Caco-2 (cell line): Measurements from ENCODE around the gene SLC25A36. TPM values are rescaled to one million over a fixed set of nuclear protein-coding genes. Genes with fewer than 3 reads are reported as not detected.
"Not testable (repeated sequence)": the region's sequence is repeated elsewhere in the genome, so short reads cannot be mapped to it uniquely, and the experiment has no call there.

Source experiments
- BruUV-seq: library from RNA; stranded (reverse); fragments of 400-500 nt; replicated peaks from 2 replicates; lab custom pipeline; 2021; lab: Mats Ljungman, UMichigan
- CTCF ChIA-PET: fragments of 300-600 bp; sonication (Branson Sonifier 250); formaldehyde crosslinking; loops from one replicate; lab custom pipeline; 2022; ENCODE audit warnings: antibody characterized with exemption; lab: Charles Lee
- POLR2A ChIA-PET: fragments of 300-600 bp; sonication (Branson Sonifier 250); formaldehyde crosslinking; loops from one replicate; lab custom pipeline; 2022; ENCODE audit warnings: antibody characterized with exemption; lab: Charles Lee
- DNase-seq, 2 experiments: peaks; one replicate each; pipeline versions ENCODE4 v3.0.0 to v3.0.0-alpha.2; 2020 to 2022
- H3K27me3 ChIP-seq: replicated peaks from 2 replicates; pipeline ENCODE4 v1.6.0; 2011; ENCODE audit warnings: low read length; ENCODE audit not compliant: control insufficient read depth, insufficient read depth
- H3K36me3 ChIP-seq: 2 replicates; pipeline ENCODE4 v1.5.1; 2011; ENCODE audit warnings: low read length; ENCODE audit not compliant: control insufficient read depth, insufficient read depth
- H3K4me1 ChIP-seq: fragments of 250-450 bp; sonication (Bioruptor Pico); 2 replicates; pipeline ENCODE4 v1.5.1; 2020; ENCODE audit warnings: mild to moderate bottlenecking
- H3K4me3 ChIP-seq: 2 replicates; pipeline ENCODE4 v1.5.1; 2011; ENCODE audit warnings: low read depth, mild to moderate bottlenecking, control low read depth, low read length
- H3K9me3 ChIP-seq: fragments of 250-450 bp; sonication (Bioruptor Pico); 2 replicates; pipeline ENCODE4 v1.5.1; 2020; ENCODE audit warnings: mild to moderate bottlenecking, moderate library complexity
- H3K27ac Mint-ChIP-seq: one replicate; pipeline ENCODE4 v1.8.0; 2022; ENCODE audit warnings: mixed read lengths; ENCODE audit not compliant: unreplicated experiment
- H3K27me3 Mint-ChIP-seq: one replicate; pipeline ENCODE4 v1.8.0; 2022; ENCODE audit warnings: mixed read lengths; ENCODE audit not compliant: insufficient read depth, unreplicated experiment
- H3K36me3 Mint-ChIP-seq: one replicate; pipeline ENCODE4 v1.8.0; 2022; ENCODE audit warnings: mild to moderate bottlenecking, mixed read lengths; ENCODE audit not compliant: insufficient read depth, unreplicated experiment
- H3K4me1 Mint-ChIP-seq: one replicate; pipeline ENCODE4 v1.8.0; 2022; ENCODE audit warnings: low read depth, mixed read lengths; ENCODE audit not compliant: unreplicated experiment
- H3K4me3 Mint-ChIP-seq: one replicate; pipeline ENCODE4 v1.8.0; 2022; ENCODE audit warnings: mild to moderate bottlenecking, moderate library complexity, mixed read lengths; ENCODE audit not compliant: unreplicated experiment
- H3K9me3 Mint-ChIP-seq: one replicate; pipeline ENCODE4 v1.8.0; 2022; ENCODE audit warnings: mixed read lengths; ENCODE audit not compliant: unreplicated experiment
- intact Hi-C: fragments of 100-400 bp; cut with micrococcal nuclease; formaldehyde crosslinking; loops from one replicate; pipeline ENCODE4 v1.10.0; 2022; ENCODE audit not compliant: unreplicated experiment
- total RNA-seq: library from RNA; stranded (reverse); gene quantifications from 2 replicates; pipeline ENCODE4 v1.2.3, GENCODE V29; 2022
- TF ChIP-seq, protein P1 (sequence below), 2 experiments: fragments of 200-600 bp in 1 of 2; IDR thresholded peaks; 1 replicate in 1 of 2; 2 replicates in 1 of 2; pipeline versions ENCODE4 v1.5.1 to v1.8.0; 2011 to 2022; ENCODE audit warnings: antibody characterized with exemption in 1 of 2, control low read depth in 1 of 2, inconsistent platforms in 1 of 2, low read depth in 1 of 2, low read length in 1 of 2, mild to moderate bottlenecking in 1 of 2, moderate library complexity in 1 of 2; ENCODE audit not compliant: insufficient read depth in 1 of 2, severe bottlenecking in 1 of 2, unreplicated experiment in 1 of 2

SLC25A36 gene
- total RNA-seq, 1 experiment from 2014 or later, result 167 TPM

DNA sequence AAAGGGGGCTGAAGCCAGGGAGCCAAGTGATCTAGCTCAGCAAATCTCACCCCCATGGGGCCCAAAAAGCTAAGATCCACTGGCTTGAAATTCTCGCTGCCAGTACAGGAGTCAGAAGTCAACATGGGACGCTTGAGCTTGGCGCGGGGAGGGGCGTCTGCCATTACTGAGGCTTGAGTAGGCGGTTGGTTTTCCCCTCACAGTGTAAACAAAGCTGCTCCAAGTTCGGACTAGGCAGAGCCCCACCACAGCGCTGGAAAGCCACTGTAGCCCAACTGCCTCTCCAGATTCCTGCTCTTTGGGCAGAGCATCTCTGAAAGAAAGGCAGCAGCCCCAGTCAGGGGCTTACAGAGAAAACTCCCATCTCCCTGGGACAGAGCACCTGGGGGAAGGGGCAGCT, 8.1 kb upstream of the SLC25A36 start:
- Histone ChIP-seq H3K27me3 (no peaks in the 10 kb centered on the region), H3K4me3 (no peak overlapping the region), H3K9me3 (no peaks in the 10 kb centered on the region; the same call in 1 of the 2 replicates), H3K4me1 (no peaks in the 10 kb centered on the region), H3K36me3 (no peaks in the 10 kb centered on the region)
- ChIA-PET CTCF (no interaction called here), POLR2A (no interaction called here)
- peaks cover 9% of the 10 kb centered on the region for H3K9me3 Mint-ChIP-seq
- no peak overlapping the region for H3K27ac Mint-ChIP-seq
- TF ChIP-seq, protein P1, sequence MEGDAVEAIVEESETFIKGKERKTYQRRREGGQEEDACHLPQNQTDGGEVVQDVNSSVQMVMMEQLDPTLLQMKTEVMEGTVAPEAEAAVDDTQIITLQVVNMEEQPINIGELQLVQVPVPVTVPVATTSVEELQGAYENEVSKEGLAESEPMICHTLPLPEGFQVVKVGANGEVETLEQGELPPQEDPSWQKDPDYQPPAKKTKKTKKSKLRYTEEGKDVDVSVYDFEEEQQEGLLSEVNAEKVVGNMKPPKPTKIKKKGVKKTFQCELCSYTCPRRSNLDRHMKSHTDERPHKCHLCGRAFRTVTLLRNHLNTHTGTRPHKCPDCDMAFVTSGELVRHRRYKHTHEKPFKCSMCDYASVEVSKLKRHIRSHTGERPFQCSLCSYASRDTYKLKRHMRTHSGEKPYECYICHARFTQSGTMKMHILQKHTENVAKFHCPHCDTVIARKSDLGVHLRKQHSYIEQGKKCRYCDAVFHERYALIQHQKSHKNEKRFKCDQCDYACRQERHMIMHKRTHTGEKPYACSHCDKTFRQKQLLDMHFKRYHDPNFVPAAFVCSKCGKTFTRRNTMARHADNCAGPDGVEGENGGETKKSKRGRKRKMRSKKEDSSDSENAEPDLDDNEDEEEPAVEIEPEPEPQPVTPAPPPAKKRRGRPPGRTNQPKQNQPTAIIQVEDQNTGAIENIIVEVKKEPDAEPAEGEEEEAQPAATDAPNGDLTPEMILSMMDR (IDR thresholded peaks at IDR 0.05; ENCODE audit: insufficient read depth in 1 of 2, low read depth in 1 of 2, low read length in 1 of 2, severe bottlenecking in 1 of 2, unreplicated experiment in 1 of 2), result no peak
- H3K27me3 Mint-ChIP-seq, result no peaks in the 10 kb centered on the region
- no peak for DNase-seq
- no peaks in the 10 kb centered on the region for H3K36me3 Mint-ChIP-seq
- BruUV-seq, result no TSS peak
- H3K4me1 Mint-ChIP-seq, result peaks cover 18% of the 10 kb centered on the region
- intact Hi-C loops, result no loop called here
- no peak overlapping the region for H3K4me3 Mint-ChIP-seq

DNA sequence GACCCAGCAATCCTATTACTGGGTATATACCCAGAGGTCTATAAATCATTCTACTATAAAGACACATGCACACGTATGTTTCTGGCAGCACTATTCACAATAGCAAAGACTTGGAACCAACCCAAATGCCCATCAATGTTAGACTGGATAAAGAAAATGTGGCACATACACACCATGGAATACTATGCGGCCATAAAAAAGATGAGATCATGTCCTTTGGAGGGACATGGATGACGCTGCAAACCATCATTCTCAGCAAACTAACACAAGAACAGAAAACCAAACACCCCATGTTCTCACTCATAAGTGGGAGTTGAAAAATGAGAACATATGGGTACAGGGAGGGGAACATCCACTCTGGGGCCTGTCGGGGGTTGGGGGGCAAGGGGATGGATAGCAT, 2.3 kb upstream of the SLC25A36 start:
- H3K36me3 ChIP-seq, CTCF ChIA-PET, POLR2A ChIA-PET, H3K27me3 ChIP-seq, H3K4me3 Mint-ChIP-seq, H3K9me3 ChIP-seq, H3K4me3 ChIP-seq, H3K9me3 Mint-ChIP-seq, DNase-seq, H3K4me1 ChIP-seq, H3K27ac Mint-ChIP-seq, intact Hi-C loops, H3K27me3 Mint-ChIP-seq, BruUV-seq: not testable (repeated sequence)
- peaks cover 17% of the 10 kb centered on the region for H3K4me1 Mint-ChIP-seq
- peaks cover 19% of the 10 kb centered on the region for H3K36me3 Mint-ChIP-seq

DNA sequence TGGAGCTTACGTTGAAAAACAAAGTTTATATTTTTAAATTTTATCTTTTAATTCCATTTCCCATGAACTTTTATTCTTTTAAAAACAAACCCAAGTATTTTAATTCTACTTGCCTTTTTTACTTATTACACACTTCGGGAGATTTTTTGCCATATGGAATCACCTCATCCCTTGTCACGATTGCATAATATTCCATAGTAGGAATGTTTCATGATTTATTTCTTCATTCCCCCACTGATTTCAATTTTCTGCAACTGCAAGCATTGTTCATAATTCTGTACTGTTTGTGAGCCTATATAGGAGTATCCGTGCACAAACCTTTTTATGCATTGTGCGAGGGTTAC, 574 bp upstream of the SLC25A36 start:
- peak overlapping the region; percentile 97 for H3K27ac Mint-ChIP-seq
- DNase-seq, result no peak
- peak overlapping the region; percentile 89 for H3K4me3 Mint-ChIP-seq
- POLR2A ChIA-PET, result interaction anchor here (2.0 kb wide), 1 partner anchor 16 kb away, joined by 11 read pairs; no protein-coding TSS in a partner anchor
- H3K27me3 ChIP-seq, result no peaks in the 10 kb centered on the region
- H3K27me3 Mint-ChIP-seq, result no peaks in the 10 kb centered on the region
- H3K36me3 Mint-ChIP-seq, result peaks cover 23% of the 10 kb centered on the region
- no peaks in the 10 kb centered on the region for H3K9me3 ChIP-seq
- TF ChIP-seq, protein P1 (IDR thresholded peaks at IDR 0.05; ENCODE audit: insufficient read depth in 1 of 2, low read depth in 1 of 2, low read length in 1 of 2, severe bottlenecking in 1 of 2, unreplicated experiment in 1 of 2), result no peak
- intact Hi-C loops, result loop anchor here (1.0 kb wide), 2 partner anchors 16 to 23 kb away; no protein-coding TSS in a partner anchor
- peak overlapping the region; percentile 32 for H3K4me3 ChIP-seq
- peaks cover 6% of the 10 kb centered on the region for H3K9me3 Mint-ChIP-seq
- no peaks in the 10 kb centered on the region for H3K36me3 ChIP-seq
- peaks cover 5% of the 10 kb centered on the region for H3K4me1 Mint-ChIP-seq
- CTCF ChIA-PET, result no interaction called here
- BruUV-seq, result TSS peak; percentile 62
- peaks cover 25% of the 10 kb centered on the region for H3K4me1 ChIP-seq
